Occipital lobe (tissue), 2 donors: ENCODE measurements around the gene MSMO1. TPM values are rescaled to one million over a fixed set of nuclear protein-coding genes. Genes with fewer than 3 reads are reported as not detected.

Experiments
- DNase-seq: peaks from one replicate; lab custom pipeline; 2025; lab: John Stamatoyannopoulos, UW
- total RNA-seq: library from RNA; depleted of rRNA; stranded (reverse); fragments of >200 nt; gene quantifications from one replicate; pipeline ENCODE4 v1.2.3, GENCODE V29; 2014

Gene MSMO1
- total RNA-seq, 1 donor from 2014 or later, result 482 TPM

- DNase-seq, result no peak
Observed at GRCh38 chr4:165360041-165360695, 32.7 kb downstream of the MSMO1 start.

GRCh38 chr4:165360985-165361670, 33.7 kb downstream of the MSMO1 start:
- DNase-seq, result no peak

DNA sequence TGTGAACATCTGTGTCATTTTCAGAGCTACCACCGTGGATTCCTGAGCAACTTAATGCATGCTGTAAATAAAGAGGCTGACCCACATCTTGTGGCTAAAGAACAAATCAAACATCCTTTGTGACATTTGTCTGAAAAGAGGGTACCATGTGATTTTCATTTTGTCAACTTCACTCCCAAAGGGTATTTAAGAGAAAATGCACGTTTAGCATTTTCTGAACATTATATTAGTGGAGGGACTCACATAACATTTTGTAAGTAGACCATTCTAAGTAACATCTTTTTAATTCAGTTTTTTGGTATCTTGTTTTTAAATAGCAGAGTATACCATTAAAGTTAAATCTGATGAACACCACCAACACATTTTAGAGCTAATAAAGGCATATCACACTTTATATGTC, 34.3 kb downstream of the MSMO1 start:
- no peak for DNase-seq

DNA sequence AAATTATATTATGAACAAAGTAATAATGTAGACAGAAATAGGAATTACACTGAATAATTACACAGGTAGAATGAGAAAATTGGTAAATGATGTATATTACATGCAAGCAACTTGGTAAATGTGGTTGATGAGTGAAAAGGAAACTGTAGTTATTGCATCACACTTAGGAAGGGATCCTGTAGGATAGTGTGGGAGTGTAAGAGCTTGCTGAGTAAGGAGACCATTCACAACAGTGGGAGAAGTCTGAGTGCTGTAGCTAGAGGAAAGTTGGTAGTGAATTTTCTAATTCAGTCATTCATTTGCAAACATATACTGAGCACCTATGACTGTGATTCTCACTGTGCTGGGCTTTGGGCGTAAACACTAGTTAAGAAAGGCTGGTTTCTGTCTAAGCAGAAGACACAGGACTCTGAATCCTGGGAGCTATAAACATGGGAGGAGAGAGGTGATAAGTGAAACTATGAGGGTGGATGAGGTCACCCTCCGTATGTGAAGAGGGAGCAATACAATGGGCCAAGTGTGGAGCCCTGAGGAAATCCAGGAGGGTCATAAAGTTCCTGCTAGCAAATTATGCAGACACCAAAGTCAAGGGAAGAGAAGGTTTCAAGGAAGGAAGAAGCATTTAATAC, 37.1 kb downstream of the MSMO1 start:
- no peak for DNase-seq

GRCh38 chr4:165367040-165367439, 39.6 kb downstream of the MSMO1 start:
- no peak for DNase-seq

DNA sequence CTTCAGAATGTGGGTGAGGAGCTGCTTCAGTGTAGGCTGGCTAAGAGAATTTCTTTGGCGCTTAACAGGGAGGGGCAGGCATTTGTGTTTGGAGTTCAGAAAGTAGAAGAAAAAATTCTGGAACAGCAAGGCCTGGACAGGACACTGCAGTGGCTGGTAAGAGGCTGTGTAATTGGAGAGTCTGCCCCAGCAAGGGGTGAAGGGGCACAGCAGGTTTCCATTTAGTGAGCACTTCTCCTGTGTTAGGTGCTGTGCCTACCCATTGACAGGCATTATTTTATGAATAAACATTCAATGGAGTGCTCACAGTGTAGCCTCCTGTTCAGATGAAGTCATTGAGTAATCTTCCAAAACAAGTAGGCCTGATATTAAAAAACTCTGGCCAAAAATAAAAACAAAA, 40.6 kb downstream of the MSMO1 start:
- DNase-seq, result no peak

- no peak for DNase-seq
Observed at GRCh38 chr4:165368567-165368966, 41.1 kb downstream of the MSMO1 start.

- no peak for DNase-seq
Observed at GRCh38 chr4:165369522-165369921, 42.1 kb downstream of the MSMO1 start.

DNA sequence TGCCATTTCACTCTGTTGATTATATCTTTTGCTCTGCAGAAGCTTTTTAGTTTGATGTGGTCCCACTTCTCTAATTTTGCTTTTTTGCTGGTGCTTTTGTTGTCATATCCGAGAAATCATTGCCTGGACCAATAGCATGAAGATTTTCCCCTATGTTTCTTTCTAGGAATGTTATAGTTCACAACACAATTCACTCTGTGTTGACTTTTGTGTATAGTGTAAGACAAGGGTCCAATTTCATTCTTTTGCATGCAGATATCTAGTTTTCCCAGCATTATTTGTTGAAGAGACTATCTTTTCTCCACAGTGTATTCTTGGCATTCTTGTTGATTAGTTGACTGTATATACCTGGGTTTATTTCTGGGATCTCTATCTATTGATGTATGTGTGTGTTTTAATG, 43.1 kb downstream of the MSMO1 start:
- DNase-seq, result no peak

DNA sequence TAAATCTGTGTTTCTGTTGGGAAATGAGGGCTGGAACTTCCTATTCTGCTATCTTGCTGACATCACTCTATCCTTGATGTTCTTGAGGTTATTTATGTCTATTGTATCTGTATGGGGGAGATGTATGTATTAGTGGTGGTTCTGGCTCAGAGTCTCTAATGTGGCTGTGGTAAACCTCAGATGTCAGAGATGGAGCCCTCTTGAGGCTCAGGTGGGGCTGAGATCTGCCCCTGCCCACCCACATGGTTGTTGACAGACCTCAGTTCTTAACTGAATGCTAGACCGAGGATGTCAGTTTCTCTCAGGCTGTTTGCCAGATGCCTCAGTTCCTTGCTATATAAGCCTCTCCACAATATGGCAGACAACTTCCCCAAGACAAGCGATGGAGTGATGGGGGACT, 48.0 kb downstream of the MSMO1 start:
- DNase-seq, result no peak

- DNase-seq, result no peak
Observed at GRCh38 chr4:165378398-165378744, 50.9 kb downstream of the MSMO1 start.

- DNase-seq, result peak; percentile 82
Observed at GRCh38 chr4:165378745-165379677, 51.5 kb downstream of the MSMO1 start, which contains the start of gene CPE. Gene CPE (plus strand): TSS chr4:165379008. CDS start chr4:165379222, 214 bp downstream.

GRCh38 chr4:165379678-165380064, 52.2 kb downstream of the MSMO1 start:
- peak; percentile 34 for DNase-seq

DNA sequence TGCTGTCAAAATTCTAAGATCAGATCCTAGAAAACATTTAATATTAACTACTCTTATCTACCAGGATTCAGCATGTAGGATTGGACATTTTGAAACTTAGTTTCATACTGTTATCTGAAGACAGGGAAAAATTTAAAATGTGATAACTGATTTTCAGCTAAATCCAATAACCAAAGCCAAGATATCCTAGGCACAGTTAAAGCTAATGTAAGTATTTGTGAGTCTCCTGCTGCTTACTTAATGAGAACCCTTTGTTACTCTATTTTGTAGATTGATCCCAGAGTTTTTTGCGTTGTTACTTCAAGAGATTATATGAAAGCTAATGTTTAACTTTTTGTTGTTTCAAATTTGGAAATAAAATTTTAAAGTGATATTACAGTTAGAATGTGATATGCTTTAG, 53.3 kb downstream of the MSMO1 start:
- no peak for DNase-seq

- DNase-seq, result no peak
Observed at GRCh38 chr4:165381821-165382373, 54.4 kb downstream of the MSMO1 start.

DNA sequence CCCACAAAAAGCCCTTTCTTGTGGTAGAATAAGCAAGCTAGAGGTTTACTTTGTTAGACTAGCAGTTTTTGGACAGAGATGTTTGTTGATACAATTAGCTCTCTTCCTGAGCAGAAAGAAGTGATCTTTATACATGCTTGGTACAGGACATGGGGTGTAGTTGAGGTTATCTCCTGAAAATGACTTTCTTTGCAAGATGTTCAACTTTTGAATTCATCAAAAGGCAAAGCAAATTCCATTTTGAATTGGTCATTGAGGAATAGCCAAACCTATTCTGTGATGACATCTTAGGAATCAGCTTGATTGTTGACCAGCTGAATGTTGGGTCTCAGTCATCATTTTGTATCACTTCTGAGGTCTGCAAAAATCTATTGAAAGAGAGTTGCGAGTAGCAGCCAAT, 55.2 kb downstream of the MSMO1 start:
- no peak for DNase-seq

DNA sequence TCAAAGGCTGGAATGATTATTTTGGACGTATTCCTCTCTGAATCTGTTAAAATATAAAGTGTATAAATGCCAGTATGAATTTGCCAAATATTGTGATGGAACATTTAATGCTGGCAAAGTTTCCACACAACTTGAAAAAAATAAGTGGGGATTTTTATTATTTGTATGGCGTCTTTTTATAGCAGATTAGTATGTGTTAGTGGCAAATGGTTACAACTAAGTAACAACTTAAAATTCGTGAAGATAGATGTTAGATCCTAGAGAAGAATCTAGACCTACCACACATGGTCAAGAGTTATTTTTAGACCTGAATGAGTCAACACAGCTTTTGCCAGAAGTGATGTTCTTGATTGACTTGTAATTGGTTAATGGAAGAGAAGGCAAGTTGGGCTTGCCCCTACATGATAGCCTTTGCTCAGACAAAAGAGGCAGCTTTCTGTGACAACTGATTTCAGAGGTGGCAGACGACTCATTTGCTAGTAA, 56.2 kb downstream of the MSMO1 start:
- no peak for DNase-seq

DNA sequence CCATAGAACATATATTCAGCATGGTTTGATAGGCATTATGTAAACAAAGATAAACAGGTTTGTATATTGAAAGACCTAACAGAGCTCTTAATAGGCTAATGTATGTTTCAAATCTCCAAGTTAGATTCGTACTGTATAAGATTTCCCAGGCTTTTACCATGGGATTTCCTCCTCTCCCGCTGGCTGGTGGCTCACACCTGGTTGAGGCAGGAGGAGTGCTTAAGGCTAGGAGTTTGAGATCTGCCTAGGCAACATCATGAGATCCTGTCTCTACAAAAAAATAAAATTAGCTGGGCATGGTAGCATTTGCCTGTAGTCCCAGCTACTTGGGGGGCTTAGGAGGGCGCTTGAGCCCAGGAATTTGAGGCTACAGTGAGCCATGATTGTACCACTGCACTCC, 56.7 kb downstream of the MSMO1 start:
- no peak for DNase-seq

DNA sequence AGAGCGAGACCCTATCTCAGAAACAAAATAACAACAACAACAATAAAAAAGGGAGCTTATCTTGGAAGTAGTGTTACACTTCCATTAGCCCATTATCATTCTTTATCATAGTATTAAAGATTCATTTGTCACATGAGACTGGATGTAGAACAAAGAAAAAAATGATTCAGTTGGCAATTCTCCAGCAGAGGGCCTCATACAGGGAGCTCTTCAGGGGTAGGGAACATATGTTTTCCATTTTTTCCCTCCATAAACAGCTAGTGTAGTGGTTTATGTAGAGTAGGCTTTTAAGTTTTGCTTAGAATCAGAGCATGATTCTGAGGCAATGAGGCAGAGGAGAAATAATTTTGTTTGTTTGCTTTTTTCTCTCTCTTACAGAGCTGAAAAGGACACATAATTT, 57.1 kb downstream of the MSMO1 start:
- no peak for DNase-seq

- DNase-seq, result no peak
Observed at GRCh38 chr4:165385126-165385525, 57.7 kb downstream of the MSMO1 start.

DNA sequence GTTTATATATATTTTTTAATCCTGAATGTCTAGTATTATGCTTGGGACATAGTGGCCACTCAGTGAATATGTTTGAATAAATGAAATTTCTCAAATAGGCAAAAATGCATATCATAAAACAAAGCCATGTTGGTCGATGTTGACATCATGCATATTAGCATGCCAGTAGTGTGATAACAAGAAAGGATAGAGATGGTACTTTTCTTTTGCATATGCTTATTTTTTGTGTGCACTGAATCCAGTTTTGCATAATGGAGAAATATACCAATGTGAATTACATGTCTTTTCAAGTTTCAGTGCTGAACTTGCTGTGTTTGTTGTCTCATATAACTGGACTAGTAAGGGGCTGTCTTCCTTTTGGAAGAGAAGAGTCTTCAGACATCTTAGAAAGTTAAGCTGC, 58.9 kb downstream of the MSMO1 start:
- DNase-seq, result no peak
